ENCODE measurements around the gene DNASE1L2. TPM values are rescaled to one million over a fixed set of nuclear protein-coding genes. Genes with fewer than 3 reads are reported as not detected.

DNASE1L2 gene
- total RNA-seq, 4 donors from 2014 or later: 0.88 to 4.5 (median 1.4) TPM

DNA sequence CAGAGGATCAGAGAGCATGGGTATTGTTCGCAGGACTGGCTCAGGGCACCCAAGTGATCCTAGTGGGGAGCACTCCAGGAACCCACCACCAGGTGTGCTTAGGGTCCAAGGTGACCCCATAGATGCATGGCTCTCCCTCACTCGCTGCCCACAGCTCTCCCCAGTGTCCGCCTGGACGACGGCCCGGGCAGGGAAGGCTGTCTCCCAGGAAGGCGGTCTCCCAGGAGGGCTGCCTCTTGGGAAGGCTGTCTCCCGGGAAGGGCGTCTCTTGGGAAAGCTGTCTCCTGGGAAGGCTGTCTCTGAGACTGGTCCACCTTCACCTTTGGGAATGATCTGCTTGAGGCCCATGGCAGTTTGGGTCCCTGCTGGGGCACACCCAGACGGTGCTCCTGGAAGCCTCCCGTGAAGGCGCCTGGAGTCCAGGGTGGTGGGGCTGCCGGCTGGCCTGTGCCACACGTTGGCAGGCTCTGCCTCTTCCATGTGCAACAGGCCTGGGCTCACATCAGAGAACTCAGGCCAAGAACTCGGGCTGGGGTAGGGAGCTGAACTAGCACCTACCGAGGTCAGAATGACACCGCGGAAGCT, 10.1 kb downstream of the DNASE1L2 start:
- TF ChIP-seq POLR2A (IDR thresholded peaks at IDR 0.05): no peak
- TF ChIP-seq, protein P1, sequence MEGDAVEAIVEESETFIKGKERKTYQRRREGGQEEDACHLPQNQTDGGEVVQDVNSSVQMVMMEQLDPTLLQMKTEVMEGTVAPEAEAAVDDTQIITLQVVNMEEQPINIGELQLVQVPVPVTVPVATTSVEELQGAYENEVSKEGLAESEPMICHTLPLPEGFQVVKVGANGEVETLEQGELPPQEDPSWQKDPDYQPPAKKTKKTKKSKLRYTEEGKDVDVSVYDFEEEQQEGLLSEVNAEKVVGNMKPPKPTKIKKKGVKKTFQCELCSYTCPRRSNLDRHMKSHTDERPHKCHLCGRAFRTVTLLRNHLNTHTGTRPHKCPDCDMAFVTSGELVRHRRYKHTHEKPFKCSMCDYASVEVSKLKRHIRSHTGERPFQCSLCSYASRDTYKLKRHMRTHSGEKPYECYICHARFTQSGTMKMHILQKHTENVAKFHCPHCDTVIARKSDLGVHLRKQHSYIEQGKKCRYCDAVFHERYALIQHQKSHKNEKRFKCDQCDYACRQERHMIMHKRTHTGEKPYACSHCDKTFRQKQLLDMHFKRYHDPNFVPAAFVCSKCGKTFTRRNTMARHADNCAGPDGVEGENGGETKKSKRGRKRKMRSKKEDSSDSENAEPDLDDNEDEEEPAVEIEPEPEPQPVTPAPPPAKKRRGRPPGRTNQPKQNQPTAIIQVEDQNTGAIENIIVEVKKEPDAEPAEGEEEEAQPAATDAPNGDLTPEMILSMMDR (IDR thresholded peaks at IDR 0.05): no peak
- no peak overlapping the region for H3K27ac ChIP-seq
- DNase-seq: no peak
- H3K4me1 ChIP-seq: peaks cover 7 to 15% of the 10 kb centered on the region in 2 donors
- 91 to 95% methylated on average over 7 to 12 of the region's 18 CpGs for WGBS, 2 donors
- H3K9me3 ChIP-seq: no peaks in the 10 kb centered on the region
- intact Hi-C loops (cut with DNase I): no loop called here
- H3K4me3 ChIP-seq (replicated peaks in 1 of 3): no peak overlapping the region
- peaks cover 43 to 44% of the 10 kb centered on the region in 2 donors for H3K36me3 ChIP-seq
- H3K27me3 ChIP-seq: no peaks in the 10 kb centered on the region

DNA sequence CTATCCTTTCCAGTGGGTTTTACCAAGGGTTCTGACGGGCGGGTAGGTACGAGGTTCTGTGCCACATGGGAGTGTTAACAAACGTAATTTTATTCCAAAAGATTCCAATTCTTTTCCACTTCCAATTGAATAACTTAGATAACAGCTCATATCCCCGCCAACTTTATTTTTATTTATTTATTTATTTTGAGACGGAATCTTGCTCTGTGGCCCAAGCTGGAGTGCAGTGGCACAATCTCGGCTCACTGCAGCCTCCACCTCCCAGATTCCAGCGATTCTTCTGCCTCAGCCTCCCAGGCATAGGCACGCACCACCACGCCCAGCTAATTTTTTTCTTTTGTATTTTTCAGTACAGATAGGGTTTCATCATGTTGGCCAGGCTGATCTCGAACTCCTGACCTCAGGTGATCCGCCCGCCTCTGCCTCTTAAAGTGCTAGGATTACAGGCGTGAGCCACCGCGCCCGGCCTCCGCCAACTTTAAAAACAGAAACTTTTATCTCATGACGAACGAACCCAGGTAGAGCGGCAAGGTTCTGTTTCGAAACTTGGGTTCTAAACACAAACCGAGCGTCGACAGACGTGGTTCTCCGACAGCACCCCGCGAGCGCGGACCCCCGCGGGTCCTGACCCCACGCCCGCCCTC, 14.5 kb downstream of the DNASE1L2 start:
- intact Hi-C loops (cut with DNase I): no loop called here
- no peaks in the 10 kb centered on the region for H3K9me3 ChIP-seq
- 3 to 5% methylated on average over 35 of the region's 35 CpGs for WGBS, 2 donors
- H3K4me3 ChIP-seq (replicated peaks in 1 of 3): peak overlapping the region; percentile 15 to 68 (median 23)
- no peak for TF ChIP-seq POLR2A (IDR thresholded peaks at IDR 0.05)
- TF ChIP-seq, protein P1 (IDR thresholded peaks at IDR 0.05): no peak
- peak overlapping the region; percentile 67 to 83 (median 81) for H3K27ac ChIP-seq
- DNase-seq: peak; percentile 39 to 45
- peaks cover 34 to 40% of the 10 kb centered on the region in 2 donors for H3K36me3 ChIP-seq
- H3K4me1 ChIP-seq: peaks cover 10 to 33% of the 10 kb centered on the region in 2 donors
- H3K27me3 ChIP-seq: no peaks in the 10 kb centered on the region

DNA sequence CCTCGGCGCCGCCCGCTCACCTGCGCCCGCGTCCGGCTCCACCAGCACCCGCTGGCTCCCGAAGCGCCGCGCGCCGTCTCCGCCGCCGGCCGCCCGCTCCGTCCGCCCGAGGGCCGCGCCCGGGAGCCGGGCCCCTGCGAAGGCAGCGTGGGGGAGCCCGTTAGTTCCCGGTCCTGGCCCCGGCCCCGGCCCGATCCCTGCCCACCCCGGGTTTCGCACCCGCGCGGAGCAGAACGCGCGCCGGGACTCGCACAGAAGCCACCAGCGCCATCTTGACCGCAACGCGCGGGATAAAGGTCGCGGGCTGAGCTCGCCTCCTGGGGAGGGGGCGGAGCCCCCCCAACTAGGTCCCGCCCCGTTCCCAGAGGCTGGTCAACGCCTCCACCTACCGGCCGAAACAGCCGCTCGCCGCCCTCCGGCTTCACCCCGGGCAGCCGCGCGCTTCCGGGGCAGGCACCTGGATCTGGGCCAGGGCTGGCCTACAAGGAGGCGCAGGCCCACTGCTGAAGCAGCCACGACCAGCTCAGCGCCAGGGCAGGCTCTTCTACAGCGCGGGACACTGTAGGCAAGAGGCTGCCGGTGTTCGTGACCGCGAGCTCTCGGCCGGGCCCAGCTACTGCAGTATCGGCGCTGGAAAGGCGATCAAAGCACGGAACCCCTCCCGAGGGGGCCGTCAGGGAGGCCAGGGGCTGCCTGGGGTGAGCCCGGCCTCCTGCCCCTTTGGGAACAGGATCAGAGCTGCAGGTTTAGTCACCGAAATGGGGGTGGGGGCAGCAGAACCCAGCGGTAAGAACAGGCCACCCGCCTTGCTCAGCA, 15.3 kb downstream of the DNASE1L2 start, which contains the start of gene ECI1:
TSS of gene ECI1 (minus strand) at position 292 of the 816 bp plus-strand sequence. CDS start at position 271, 21 bp downstream.
- intact Hi-C loops (cut with DNase I): no loop called here
- Histone ChIP-seq H3K27me3 (no peaks in the 10 kb centered on the region), H3K27ac (peak within 1 kb of the TSS; percentile 78 to 83 (median 81)), H3K4me3 (replicated peaks in 1 of 3) (peak within 1 kb of the TSS; percentile 15 to 68 (median 23)), H3K4me1 (peaks cover 10 to 33% of the 10 kb centered on the region in 2 donors), H3K36me3 (peaks cover 34 to 40% of the 10 kb centered on the region in 2 donors), H3K9me3 (no peaks in the 10 kb centered on the region)
- TF ChIP-seq POLR2A (IDR thresholded peaks at IDR 0.05): peak; percentile 39 to 94
- TF ChIP-seq, protein P1 (IDR thresholded peaks at IDR 0.05): peak; percentile 25 to 93 (median 72)
- peak; percentile 98 for DNase-seq
- 12 to 27% methylated on average over 10 of the region's 88 CpGs for WGBS, 2 donors

DNA sequence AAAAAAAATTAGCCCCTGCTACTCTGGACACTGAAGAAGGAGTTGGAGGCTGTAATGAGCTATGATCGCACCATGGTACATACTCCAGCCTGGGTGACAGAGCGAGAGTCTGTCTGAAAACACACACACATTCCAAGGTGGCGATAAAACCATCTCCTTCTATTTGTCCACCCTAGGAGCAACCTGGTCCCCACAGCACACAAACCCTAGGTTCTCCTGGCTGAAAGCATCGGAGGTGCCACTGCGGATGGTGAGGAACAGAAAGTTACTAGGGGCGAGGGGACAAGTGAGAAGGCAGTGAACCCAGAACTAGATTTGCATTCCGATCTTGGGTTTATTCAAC, 16.5 kb downstream of the DNASE1L2 start:
- peaks cover 44 to 49% of the 10 kb centered on the region in 2 donors for H3K36me3 ChIP-seq
- TF ChIP-seq, protein P1 (IDR thresholded peaks at IDR 0.05): no peak
- no peak for TF ChIP-seq POLR2A (IDR thresholded peaks at IDR 0.05)
- intact Hi-C loops (cut with DNase I): no loop called here
- no peak overlapping the region for H3K27ac ChIP-seq
- WGBS, 2 donors: 80 to 86% methylated on average over 7 of the region's 7 CpGs
- no peaks in the 10 kb centered on the region for H3K27me3 ChIP-seq
- no peak for DNase-seq
- H3K9me3 ChIP-seq: no peaks in the 10 kb centered on the region
- no peak overlapping the region for H3K4me3 ChIP-seq (replicated peaks in 1 of 3)
- peaks cover 10 to 33% of the 10 kb centered on the region in 2 donors for H3K4me1 ChIP-seq

All from thyroid gland (tissue), 4 donors.